ENCODE data around the gene USH2A.

The USH2A gene

DNA sequence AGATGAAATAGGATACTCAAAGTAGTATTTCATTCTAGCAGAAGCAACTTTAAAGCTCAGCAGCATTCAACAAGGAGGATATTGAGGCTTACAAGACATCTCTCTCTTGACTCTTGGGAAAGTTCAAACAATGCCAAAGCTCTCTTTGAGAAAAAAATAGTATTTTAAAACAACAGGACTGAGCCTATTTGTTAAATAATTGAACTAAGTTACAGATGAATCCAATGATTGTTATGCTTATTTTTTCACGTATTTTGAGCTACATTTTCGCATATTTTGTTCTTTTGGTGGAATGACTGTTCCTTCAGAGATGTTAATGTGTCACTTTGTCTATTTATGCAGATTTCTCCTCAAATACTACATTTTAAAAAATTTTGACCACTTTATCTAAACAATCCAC lies 655.5 kb downstream of the USH2A start (continued):
- no peak for TF ChIP-seq MEIS1 (CRISPR knock-in tag; IDR thresholded peaks at IDR 0.05; ENCODE audit: borderline replicate concordance)
- TF ChIP-seq ZNF138 (tag by site-specific recombination; IDR thresholded peaks at IDR 0.05; ENCODE audit: borderline replicate concordance), result no peak
- TF ChIP-seq ZNF184 (tag by site-specific recombination; IDR thresholded peaks at IDR 0.05), result no peak
- TF ChIP-seq ZNF660 (tag by site-specific recombination; IDR thresholded peaks at IDR 0.05), result no peak
- TF ChIP-seq ZNF792 (tag by site-specific recombination; IDR thresholded peaks at IDR 0.05), result no peak

DNA sequence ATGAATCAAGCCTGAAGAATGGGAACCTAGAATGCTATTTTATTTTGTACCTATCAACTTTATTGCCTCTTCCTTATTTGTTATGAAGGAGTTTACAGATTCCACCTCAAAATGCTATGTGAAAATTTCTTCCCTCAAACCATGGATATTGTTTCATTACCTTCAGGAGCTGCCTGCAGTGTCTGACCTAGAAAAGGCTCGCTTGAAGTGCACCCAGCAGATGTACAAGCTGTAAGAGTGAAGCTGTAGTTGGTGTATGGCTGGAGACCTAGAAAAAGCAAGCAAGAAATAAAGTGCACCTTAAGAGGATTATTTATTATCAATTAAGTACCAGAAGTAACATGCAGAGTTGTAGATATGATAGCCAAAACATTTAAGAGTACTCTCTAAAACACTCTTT lies 656.7 kb downstream of the USH2A start:
- Histone ChIP-seq H3K4me1 (ENCODE audit: control insufficient read depth, insufficient read depth, low read length) (no peaks in the 10 kb centered on the region), H3K36me3 (ENCODE audit: control insufficient read depth in 2 of 2, insufficient read depth in 1 of 2, low read length in 2 of 2) (no peaks in the 10 kb centered on the region), H3K27ac (ENCODE audit: extremely low read depth, low read depth, low read length) (no peak overlapping the region), H3K9me3 (ENCODE audit: control insufficient read depth, insufficient read depth, low read depth, low read length) (no peaks in the 10 kb centered on the region), H3K4me3 (ENCODE audit: low read depth, low read length) (no peak overlapping the region)
- ChIA-PET POLR2A (no interaction called here), CTCF (interaction anchor here (0.7 kb wide), 2 partner anchors 38 to 220 kb away, joined by 3 read pairs; no protein-coding TSS in a partner anchor)
- TF ChIP-seq, protein P1, sequence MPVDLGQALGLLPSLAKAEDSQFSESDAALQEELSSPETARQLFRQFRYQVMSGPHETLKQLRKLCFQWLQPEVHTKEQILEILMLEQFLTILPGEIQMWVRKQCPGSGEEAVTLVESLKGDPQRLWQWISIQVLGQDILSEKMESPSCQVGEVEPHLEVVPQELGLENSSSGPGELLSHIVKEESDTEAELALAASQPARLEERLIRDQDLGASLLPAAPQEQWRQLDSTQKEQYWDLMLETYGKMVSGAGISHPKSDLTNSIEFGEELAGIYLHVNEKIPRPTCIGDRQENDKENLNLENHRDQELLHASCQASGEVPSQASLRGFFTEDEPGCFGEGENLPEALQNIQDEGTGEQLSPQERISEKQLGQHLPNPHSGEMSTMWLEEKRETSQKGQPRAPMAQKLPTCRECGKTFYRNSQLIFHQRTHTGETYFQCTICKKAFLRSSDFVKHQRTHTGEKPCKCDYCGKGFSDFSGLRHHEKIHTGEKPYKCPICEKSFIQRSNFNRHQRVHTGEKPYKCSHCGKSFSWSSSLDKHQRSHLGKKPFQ (tag by site-specific recombination; IDR thresholded peaks at IDR 0.05), result no peak
- TF ChIP-seq ZNF768 (tag by site-specific recombination; IDR thresholded peaks at IDR 0.05) (no peak), GLIS2 (tag by site-specific recombination; IDR thresholded peaks at IDR 0.05) (no peak), YY1 (tag by site-specific recombination; IDR thresholded peaks at IDR 0.05) (no peak), ZNF521 (tag by site-specific recombination; IDR thresholded peaks at IDR 0.05) (no peak)

DNA sequence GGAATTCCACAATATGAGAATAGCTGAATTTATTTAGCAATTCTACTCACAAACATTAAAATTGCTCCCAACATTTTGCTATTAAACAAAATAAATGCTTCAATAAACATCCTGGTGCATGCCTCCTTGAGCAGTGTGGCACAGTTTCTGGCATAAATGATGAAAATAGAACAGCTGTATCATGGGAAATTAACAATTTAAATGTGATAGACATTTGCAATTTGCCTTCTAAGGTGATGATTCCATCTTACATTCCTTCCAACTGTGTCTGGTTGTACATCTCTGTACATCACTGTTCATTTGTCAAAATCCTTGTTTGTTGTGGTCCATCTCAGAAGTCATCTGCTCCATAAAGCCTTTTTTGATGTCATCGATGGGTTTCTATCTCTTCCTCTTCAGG lies 657.4 kb downstream of the USH2A start:
- TF ChIP-seq, protein P2, sequence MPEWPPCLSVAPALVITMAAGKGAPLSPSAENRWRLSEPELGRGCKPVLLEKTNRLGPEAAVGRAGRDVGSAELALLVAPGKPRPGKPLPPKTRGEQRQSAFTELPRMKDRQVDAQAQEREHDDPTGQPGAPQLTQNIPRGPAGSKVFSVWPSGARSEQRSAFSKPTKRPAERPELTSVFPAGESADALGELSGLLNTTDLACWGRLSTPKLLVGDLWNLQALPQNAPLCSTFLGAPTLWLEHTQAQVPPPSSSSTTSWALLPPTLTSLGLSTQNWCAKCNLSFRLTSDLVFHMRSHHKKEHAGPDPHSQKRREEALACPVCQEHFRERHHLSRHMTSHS (tag by site-specific recombination; IDR thresholded peaks at IDR 0.05), result no peak
- TF ChIP-seq, protein P3, sequence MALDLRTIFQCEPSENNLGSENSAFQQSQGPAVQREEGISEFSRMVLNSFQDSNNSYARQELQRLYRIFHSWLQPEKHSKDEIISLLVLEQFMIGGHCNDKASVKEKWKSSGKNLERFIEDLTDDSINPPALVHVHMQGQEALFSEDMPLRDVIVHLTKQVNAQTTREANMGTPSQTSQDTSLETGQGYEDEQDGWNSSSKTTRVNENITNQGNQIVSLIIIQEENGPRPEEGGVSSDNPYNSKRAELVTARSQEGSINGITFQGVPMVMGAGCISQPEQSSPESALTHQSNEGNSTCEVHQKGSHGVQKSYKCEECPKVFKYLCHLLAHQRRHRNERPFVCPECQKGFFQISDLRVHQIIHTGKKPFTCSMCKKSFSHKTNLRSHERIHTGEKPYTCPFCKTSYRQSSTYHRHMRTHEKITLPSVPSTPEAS (tag by site-specific recombination; IDR thresholded peaks at IDR 0.05), result no peak
- TF ChIP-seq SCRT2 (tag by site-specific recombination; IDR thresholded peaks at IDR 0.05), result no peak
- no peak for TF ChIP-seq ZNF404 (tag by site-specific recombination; IDR thresholded peaks at IDR 0.05)
- no peak for TF ChIP-seq ZNF837 (tag by site-specific recombination; IDR thresholded peaks at IDR 0.05)
- no peak for TF ChIP-seq ZNF777 (tag by site-specific recombination; IDR thresholded peaks at IDR 0.05; ENCODE audit: borderline replicate concordance)
- TF ChIP-seq ZNF266 (tag by site-specific recombination; IDR thresholded peaks at IDR 0.05; ENCODE audit: low read depth), result no peak
- no peak for TF ChIP-seq ZEB2 (tag by site-specific recombination; IDR thresholded peaks at IDR 0.05)
- TF ChIP-seq ZNF169 (tag by site-specific recombination; IDR thresholded peaks at IDR 0.05), result no peak
- TF ChIP-seq ZNF626 (tag by site-specific recombination; IDR thresholded peaks at IDR 0.05), result no peak
- TF ChIP-seq, protein P4, sequence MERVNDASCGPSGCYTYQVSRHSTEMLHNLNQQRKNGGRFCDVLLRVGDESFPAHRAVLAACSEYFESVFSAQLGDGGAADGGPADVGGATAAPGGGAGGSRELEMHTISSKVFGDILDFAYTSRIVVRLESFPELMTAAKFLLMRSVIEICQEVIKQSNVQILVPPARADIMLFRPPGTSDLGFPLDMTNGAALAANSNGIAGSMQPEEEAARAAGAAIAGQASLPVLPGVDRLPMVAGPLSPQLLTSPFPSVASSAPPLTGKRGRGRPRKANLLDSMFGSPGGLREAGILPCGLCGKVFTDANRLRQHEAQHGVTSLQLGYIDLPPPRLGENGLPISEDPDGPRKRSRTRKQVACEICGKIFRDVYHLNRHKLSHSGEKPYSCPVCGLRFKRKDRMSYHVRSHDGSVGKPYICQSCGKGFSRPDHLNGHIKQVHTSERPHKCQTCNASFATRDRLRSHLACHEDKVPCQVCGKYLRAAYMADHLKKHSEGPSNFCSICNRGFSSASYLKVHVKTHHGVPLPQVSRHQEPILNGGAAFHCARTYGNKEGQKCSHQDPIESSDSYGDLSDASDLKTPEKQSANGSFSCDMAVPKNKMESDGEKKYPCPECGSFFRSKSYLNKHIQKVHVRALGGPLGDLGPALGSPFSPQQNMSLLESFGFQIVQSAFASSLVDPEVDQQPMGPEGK (tag by site-specific recombination; IDR thresholded peaks at IDR 0.05), result no peak
- no peak for TF ChIP-seq ZNF324 (tag by site-specific recombination; IDR thresholded peaks at IDR 0.05)
- no peak for TF ChIP-seq ZNF335 (tag by site-specific recombination; conservative IDR thresholded peaks at IDR 0.05)
- no peaks in the 10 kb centered on the region for H3K36me3 ChIP-seq (ENCODE audit: control insufficient read depth in 2 of 2, insufficient read depth in 1 of 2, low read length in 2 of 2)
- no peak overlapping the region for H3K4me3 ChIP-seq (ENCODE audit: low read depth, low read length)
- H3K27ac ChIP-seq (ENCODE audit: extremely low read depth, low read depth, low read length), result no peak overlapping the region
- ChIA-PET CTCF (interaction anchor here (0.7 kb wide), 1 partner anchor 38 kb away, joined by 3 read pairs; no protein-coding TSS in a partner anchor), POLR2A (no interaction called here)
- H3K9me3 ChIP-seq (ENCODE audit: control insufficient read depth, insufficient read depth, low read depth, low read length), result no peaks in the 10 kb centered on the region
- no peaks in the 10 kb centered on the region for H3K4me1 ChIP-seq (ENCODE audit: control insufficient read depth, insufficient read depth, low read length)

Data from HEK293 (cell line).